HepG2 (cell line): ENCODE data around the gene PCDHB8. TPM values are rescaled to one million over a fixed set of nuclear protein-coding genes. Genes with fewer than 3 reads are reported as not detected.
"Not testable (repeated sequence)": the region's sequence is repeated elsewhere in the genome, so short reads cannot be mapped to it uniquely, and the experiment has no call there.

Source experiments
- ATAC-seq: fragments of 200-7000 bp; cut with Tn5 transposase; 3 replicates; pipeline ENCODE4 v1.9.1; 2020; ENCODE audit warnings: mild to moderate bottlenecking, moderate library complexity
- BruUV-seq: library from RNA; stranded (reverse); fragments of 400-500 nt; replicated peaks from 2 replicates; lab custom pipeline; 2021; lab: Mats Ljungman, UMichigan
- CTCF ChIA-PET: fragments of 300-600 bp; formaldehyde crosslinking; extraction: SDS; loops from one replicate; lab custom pipeline; 2021; ENCODE audit warnings: low total read pairs, inconsistent platforms, low intra/inter-chr PET ratio; lab: Yijun Ruan, JAX
- POLR2A ChIA-PET: fragments of 350-600 bp; sonication (Branson Sonifier 250); formaldehyde crosslinking; loops from one replicate; lab custom pipeline; 2020; ENCODE audit warnings: antibody characterized with exemption, inconsistent platforms; lab: Yijun Ruan, JAX
- DNase-seq: peaks from one replicate; pipeline ENCODE4 v3.0.0-alpha.2; 2015; ENCODE audit warnings: low spot score
- FAIRE-seq: peaks from 3 replicates; lab custom pipeline; 2011; peaks lifted over from hg19 to GRCh38; lab: Jason Lieb, UNC
- H2AFZ ChIP-seq: one replicate; pipeline ENCODE4 v1.6.1; 2011; ENCODE audit warnings: low read length, inconsistent platforms
- H3K27ac ChIP-seq: fragments of 300-600 bp; 3 replicates; pipeline ENCODE4 v1.8.0; 2011; ENCODE audit warnings: mixed run types, mild to moderate bottlenecking, mixed read lengths, low read length, inconsistent platforms; ENCODE audit not compliant: insufficient read depth; ENCODE audit errors: extremely low read length
- H3K27me3 ChIP-seq, 2 experiments: fragments of 200-600 bp in 1 of 2; 2 replicates in 1 of 2; 3 replicates in 1 of 2; pipeline versions ENCODE4 v1.6.0 to v1.8.0; 2011; ENCODE audit warnings: low read length in 2 of 2, mild to moderate bottlenecking in 2 of 2, moderate library complexity in 2 of 2, inconsistent platforms in 1 of 2; ENCODE audit not compliant: insufficient read depth in 2 of 2, control insufficient read depth in 1 of 2
- H3K36me3 ChIP-seq, 2 experiments: fragments of 200-600 bp in 1 of 2; replicated peaks in 1 of 2; 2 replicates in 1 of 2; 3 replicates in 1 of 2; pipeline versions ENCODE4 v1.5.1 to v1.8.0; 2011; ENCODE audit warnings: low read length in 2 of 2, inconsistent platforms in 1 of 2; ENCODE audit not compliant: insufficient read depth in 2 of 2, control insufficient read depth in 1 of 2
- H3K4me1 ChIP-seq: 2 replicates; pipeline ENCODE4 v1.5.1; 2012; ENCODE audit warnings: low read length, inconsistent platforms; ENCODE audit not compliant: insufficient read depth
- H3K4me2 ChIP-seq: 2 replicates; pipeline ENCODE4 v1.6.0; 2011; ENCODE audit warnings: low read depth, low read length, inconsistent platforms
- H3K4me3 ChIP-seq, 3 experiments: fragments of 200-600 bp in 1 of 3; sonication (generic), shearing (Covaris generic) in 1 of 3; replicated peaks in 1 of 3; 2 replicates each; pipeline ENCODE4 v1.5.1; 2011 to 2016; ENCODE audit warnings: low read length in 3 of 3, inconsistent platforms in 2 of 3, low read depth in 2 of 3, mild to moderate bottlenecking in 2 of 3, control low read depth in 1 of 3, mixed read lengths in 1 of 3; ENCODE audit not compliant: insufficient read depth in 1 of 3
- H3K79me2 ChIP-seq: one replicate; pipeline ENCODE4 v1.6.1; 2011; ENCODE audit warnings: low read length, inconsistent platforms; ENCODE audit not compliant: insufficient read depth
- H3K9ac ChIP-seq: 2 replicates; pipeline ENCODE4 v1.6.0; 2011; ENCODE audit warnings: mild to moderate bottlenecking, low read depth, low read length, inconsistent platforms; ENCODE audit not compliant: insufficient read depth
- H3K9me3 ChIP-seq: 2 replicates; pipeline ENCODE4 v1.5.1; 2012; ENCODE audit warnings: mild to moderate bottlenecking, low read length
- H4K20me1 ChIP-seq: 2 replicates; pipeline ENCODE4 v1.6.0; 2011; ENCODE audit warnings: inconsistent platforms, mild to moderate bottlenecking, low read length, moderate library complexity; ENCODE audit not compliant: insufficient read depth
- WGBS: methylation state at CpG from one replicate; pipeline ENCODE4 v1.1.6; 2017; ENCODE audit warnings: low lambda C conversion rate; 5-methylcytosine and 5-hydroxymethylcytosine counted together
- in situ Hi-C: cut with HindIII; loops from 2 replicates; pipeline ENCODE4 v1.10.0; 2017; ENCODE audit warnings: low pct_unique_long_range_greater_than_20kb; ENCODE audit not compliant: extremely low pct_ligation_motif_present
- intact Hi-C: fragments of 100-400 bp; cut with micrococcal nuclease; formaldehyde crosslinking; loops from one replicate; pipeline ENCODE4 v1.10.0; 2022; ENCODE audit not compliant: unreplicated experiment
- polyA plus RNA-seq, 8 experiments: library from polyadenylated mRNA; depleted of rRNA in 3 of 8; stranded (reverse) in 7 of 8; unstranded in 1 of 8; fragments of >200 nt; fragmentation: Illumina TruSeq in 4 of 8; extraction: Trizol in 4 of 8; gene quantifications; 2 replicates each; pipeline versions ENCODE4 v1.2.1 to v1.2.3, GENCODE V29; 2011 to 2016; ENCODE audit warnings: low read depth in 4 of 8, missing spikeins in 1 of 8, mixed read lengths in 1 of 8; ENCODE audit not compliant: insufficient read depth in 1 of 8
- total RNA-seq, 5 experiments: library from RNA; depleted of rRNA; stranded (reverse); fragments of >200 nt; fragmentation: Illumina TruSeq; extraction: Trizol; gene quantifications; 2 replicates each; pipeline ENCODE4 v1.2.3, GENCODE V29; 2016; ENCODE audit warnings: low read depth in 1 of 5
- TF ChIP-seq, protein P1 (sequence below): sonication (generic); formaldehyde crosslinking; IDR thresholded peaks from 2 replicates; pipeline ENCODE4 v1.5.0; 2020; ENCODE audit warnings: mild to moderate bottlenecking, missing genetic modification reagents, moderate library complexity
- TF ChIP-seq, protein P2 (sequence below): sonication (generic); formaldehyde crosslinking; conservative IDR thresholded peaks from 2 replicates; pipeline ENCODE4 v1.4.0; 2020; ENCODE audit warnings: missing genetic modification reagents

The PCDHB8 gene
- total and polyA plus RNA-seq, 2 of the 13 experiments (the other 11 are each of a cell fraction or from before 2014, with no cell fraction given) = 0.26 to 0.82 TPM

DNA sequence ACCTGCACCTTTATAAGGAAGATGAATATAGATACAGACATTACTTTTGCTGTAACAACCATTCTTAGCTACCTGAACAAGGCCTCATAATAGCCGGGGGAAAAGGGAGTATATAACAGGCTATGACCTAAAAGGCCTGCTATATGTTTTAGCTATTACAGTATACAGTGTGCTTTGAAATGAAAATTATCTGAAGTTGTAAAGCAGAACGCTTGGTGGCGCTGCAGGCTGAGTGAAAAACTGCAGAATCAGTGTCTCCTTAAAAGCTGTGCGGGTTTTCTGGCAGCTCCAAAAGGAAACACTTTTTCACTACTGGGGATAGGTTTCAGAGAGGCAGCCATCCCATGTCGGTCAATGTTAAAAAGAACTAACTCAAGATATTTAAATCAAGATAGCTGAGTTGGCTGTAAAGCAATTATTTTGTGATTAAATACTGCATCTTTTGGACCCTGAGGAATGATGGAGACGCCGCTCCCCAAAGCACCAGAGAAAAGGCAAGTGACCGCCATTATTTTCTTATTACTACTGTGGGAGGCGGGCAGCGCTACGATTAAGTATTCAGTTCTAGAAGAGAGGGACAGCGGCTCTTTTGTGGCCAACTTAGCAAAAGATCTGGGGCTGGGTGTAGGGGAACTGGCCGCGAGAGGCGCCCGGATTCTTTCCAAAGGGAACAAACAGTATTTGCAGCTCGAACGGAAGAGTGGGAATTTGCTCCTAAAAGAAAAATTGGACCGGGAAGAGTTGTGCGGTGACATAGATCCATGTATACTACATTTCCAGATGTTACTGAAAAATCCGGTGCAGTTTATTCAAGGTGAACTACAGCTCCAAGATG, 21.8 kb upstream of the PCDHB8 start:
- no peak for DNase-seq
- CTCF ChIA-PET = no interaction called here
- no peaks in the 10 kb centered on the region for H3K36me3 ChIP-seq

DNA sequence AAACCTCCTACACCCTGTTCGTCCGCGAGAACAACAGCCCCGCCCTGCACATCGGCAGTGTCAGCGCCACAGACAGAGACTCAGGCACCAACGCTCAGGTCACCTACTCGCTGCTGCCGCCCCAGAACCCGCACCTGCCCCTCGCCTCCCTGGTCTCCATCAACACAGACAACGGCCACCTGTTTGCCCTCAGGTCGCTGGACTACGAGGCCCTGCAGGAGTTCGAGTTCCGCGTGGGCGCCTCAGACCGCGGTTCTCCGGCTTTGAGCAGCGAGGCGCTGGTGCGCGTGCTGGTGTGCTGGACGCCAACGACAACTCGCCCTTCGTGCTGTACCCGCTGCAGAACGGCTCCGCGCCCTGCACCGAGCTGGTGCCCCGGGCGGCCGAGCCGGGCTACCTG, 20.2 kb upstream of the PCDHB8 start:
- H3K4me2 ChIP-seq, H3K79me2 ChIP-seq, FAIRE-seq, CTCF ChIA-PET, H3K9me3 ChIP-seq, H3K4me3 ChIP-seq, H2AFZ ChIP-seq, H3K4me1 ChIP-seq, DNase-seq, H4K20me1 ChIP-seq, H3K27ac ChIP-seq, in situ Hi-C loops, H3K9ac ChIP-seq, BruUV-seq, intact Hi-C loops, POLR2A ChIA-PET, ATAC-seq, H3K36me3 ChIP-seq, H3K27me3 ChIP-seq: not testable (repeated sequence)
- 81% methylated on average over 14 of the region's 38 CpGs for WGBS

More for the DNA sequence above, 21.8 kb upstream of the PCDHB8 start:
- Histone ChIP-seq H3K4me3 (no peak overlapping the region), H3K27ac (no peak overlapping the region), H3K9me3 (no peaks in the 10 kb centered on the region; the same call in 1 of the 2 replicates), H3K27me3 (peaks cover 2 to 10% of the 10 kb centered on the region in 2 experiments; a peak in 2 of 5 replicates), H3K79me2 (no peaks in the 10 kb centered on the region), H3K4me2 (no peak overlapping the region), H3K9ac (no peak overlapping the region), H3K4me1 (no peaks in the 10 kb centered on the region), H4K20me1 (no peaks in the 10 kb centered on the region), H2AFZ (no peak overlapping the region)
- in situ Hi-C loops (no loop called here), intact Hi-C loops (no loop called here)
- peak; percentile 81 for ATAC-seq
- FAIRE-seq = no peak
- POLR2A ChIA-PET = no interaction called here
- BruUV-seq = no TSS peak
- TF ChIP-seq, protein P1, sequence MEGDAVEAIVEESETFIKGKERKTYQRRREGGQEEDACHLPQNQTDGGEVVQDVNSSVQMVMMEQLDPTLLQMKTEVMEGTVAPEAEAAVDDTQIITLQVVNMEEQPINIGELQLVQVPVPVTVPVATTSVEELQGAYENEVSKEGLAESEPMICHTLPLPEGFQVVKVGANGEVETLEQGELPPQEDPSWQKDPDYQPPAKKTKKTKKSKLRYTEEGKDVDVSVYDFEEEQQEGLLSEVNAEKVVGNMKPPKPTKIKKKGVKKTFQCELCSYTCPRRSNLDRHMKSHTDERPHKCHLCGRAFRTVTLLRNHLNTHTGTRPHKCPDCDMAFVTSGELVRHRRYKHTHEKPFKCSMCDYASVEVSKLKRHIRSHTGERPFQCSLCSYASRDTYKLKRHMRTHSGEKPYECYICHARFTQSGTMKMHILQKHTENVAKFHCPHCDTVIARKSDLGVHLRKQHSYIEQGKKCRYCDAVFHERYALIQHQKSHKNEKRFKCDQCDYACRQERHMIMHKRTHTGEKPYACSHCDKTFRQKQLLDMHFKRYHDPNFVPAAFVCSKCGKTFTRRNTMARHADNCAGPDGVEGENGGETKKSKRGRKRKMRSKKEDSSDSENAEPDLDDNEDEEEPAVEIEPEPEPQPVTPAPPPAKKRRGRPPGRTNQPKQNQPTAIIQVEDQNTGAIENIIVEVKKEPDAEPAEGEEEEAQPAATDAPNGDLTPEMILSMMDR (CRISPR knock-in tag) = peak; percentile 54
- TF ChIP-seq, protein P2, sequence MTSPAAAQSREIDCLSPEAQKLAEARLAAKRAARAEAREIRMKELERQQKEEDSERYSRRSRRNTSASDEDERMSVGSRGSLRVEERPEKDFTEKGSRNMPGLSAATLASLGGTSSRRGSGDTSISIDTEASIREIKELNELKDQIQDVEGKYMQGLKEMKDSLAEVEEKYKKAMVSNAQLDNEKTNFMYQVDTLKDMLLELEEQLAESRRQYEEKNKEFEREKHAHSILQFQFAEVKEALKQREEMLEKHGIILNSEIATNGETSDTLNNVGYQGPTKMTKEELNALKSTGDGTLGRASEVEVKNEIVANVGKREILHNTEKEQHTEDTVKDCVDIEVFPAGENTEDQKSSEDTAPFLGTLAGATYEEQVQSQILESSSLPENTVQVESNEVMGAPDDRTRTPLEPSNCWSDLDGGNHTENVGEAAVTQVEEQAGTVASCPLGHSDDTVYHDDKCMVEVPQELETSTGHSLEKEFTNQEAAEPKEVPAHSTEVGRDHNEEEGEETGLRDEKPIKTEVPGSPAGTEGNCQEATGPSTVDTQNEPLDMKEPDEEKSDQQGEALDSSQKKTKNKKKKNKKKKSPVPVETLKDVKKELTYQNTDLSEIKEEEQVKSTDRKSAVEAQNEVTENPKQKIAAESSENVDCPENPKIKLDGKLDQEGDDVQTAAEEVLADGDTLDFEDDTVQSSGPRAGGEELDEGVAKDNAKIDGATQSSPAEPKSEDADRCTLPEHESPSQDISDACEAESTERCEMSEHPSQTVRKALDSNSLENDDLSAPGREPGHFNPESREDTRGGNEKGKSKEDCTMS (CRISPR knock-in tag) = no peak
- WGBS = 25% methylated on average over 21 of the region's 21 CpGs

DNA sequence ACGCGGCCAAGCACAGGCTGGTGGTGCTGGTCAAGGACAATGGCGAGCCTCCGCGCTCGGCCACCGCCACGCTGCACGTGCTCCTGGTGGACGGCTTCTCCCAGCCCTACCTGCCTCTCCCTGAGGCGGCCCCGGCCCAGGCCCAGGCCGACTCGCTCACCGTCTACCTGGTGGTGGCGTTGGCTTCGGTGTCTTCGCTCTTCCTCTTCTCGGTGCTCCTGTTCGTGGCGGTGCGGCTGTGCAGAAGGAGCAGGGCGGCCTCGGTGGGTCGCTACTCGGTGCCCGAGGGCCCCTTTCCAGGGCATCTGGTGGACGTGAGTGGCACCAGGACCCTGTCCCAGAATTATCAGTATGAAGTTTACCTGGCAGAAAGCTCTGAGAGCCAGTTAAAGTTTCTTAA, 19.7 kb upstream of the PCDHB8 start:
- H3K27me3 ChIP-seq, H3K79me2 ChIP-seq, H3K4me3 ChIP-seq, H3K4me2 ChIP-seq, in situ Hi-C loops, POLR2A ChIA-PET, ATAC-seq, DNase-seq, BruUV-seq, H2AFZ ChIP-seq, H3K4me1 ChIP-seq, H3K9me3 ChIP-seq, intact Hi-C loops, H3K9ac ChIP-seq, H3K27ac ChIP-seq, FAIRE-seq, H3K36me3 ChIP-seq, H4K20me1 ChIP-seq, CTCF ChIA-PET: not testable (repeated sequence)
- 46% methylated on average over 13 of the region's 28 CpGs for WGBS
